GM19240 (cell line): ENCODE measurements around the gene MTHFSD.

Source experiments
- DNase-seq: peaks from one replicate; pipeline ENCODE4 v3.0.0; 2011; ENCODE audit warnings: low spot score; ENCODE audit not compliant: insufficient read length

The MTHFSD gene

GRCh38 chr16:86550281-86550680 is 4.8 kb downstream of the MTHFSD start:
- no peak for DNase-seq

- no peak for DNase-seq
Measured at GRCh38 chr16:86549893-86550190, 5.2 kb downstream of the MTHFSD start.

- no peak for DNase-seq
Measured at GRCh38 chr16:86549076-86549892, 5.8 kb downstream of the MTHFSD start.

GRCh38 chr16:86547286-86547685 is 7.7 kb downstream of the MTHFSD start:
- DNase-seq, result no peak

DNA sequence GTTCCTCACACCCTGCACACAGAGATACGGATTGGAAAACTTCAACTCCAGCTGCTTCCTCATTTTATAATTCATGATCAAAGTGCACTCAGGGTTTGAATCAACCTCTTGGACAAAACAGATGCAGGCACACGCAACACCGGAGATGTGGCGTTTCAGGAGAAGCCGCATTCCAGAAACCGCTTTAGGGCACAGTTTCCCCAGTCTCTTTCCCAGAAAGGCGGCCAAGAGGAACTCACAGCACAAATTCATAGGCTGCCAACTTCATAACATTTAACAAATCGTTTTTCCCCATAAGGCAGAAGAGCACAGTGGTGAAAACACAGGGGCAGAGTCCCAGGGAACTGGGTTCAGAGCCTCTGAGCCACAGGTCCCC is 8.4 kb downstream of the MTHFSD start:
- no peak for DNase-seq

- DNase-seq, result no peak
Measured at GRCh38 chr16:86545954-86546637, 8.9 kb downstream of the MTHFSD start.

GRCh38 chr16:86545481-86545880 is 9.6 kb downstream of the MTHFSD start:
- DNase-seq, result no peak

- DNase-seq, result no peak
Measured at GRCh38 chr16:86542756-86543750, 12.0 kb downstream of the MTHFSD start.

DNA sequence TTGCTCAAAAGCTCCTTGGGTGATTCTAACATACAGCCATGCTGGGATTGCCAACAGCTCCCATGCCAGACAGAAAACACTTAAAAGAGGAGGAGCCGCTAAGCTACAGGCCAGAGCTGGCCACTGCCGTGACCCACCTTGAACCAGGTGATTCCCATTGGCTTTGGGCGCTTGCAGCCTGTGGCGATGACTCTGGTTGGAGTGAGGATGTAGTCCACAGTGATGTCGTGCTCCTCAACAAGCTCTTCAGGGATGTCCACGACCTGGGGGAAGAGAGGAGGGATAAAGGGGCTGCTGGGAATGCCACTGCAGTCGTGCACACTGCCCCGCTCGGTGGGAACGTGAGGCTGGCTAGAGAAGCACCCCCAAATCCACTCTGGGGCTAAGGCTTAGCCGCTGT is 13.5 kb downstream of the MTHFSD start:
- no peak for DNase-seq

DNA sequence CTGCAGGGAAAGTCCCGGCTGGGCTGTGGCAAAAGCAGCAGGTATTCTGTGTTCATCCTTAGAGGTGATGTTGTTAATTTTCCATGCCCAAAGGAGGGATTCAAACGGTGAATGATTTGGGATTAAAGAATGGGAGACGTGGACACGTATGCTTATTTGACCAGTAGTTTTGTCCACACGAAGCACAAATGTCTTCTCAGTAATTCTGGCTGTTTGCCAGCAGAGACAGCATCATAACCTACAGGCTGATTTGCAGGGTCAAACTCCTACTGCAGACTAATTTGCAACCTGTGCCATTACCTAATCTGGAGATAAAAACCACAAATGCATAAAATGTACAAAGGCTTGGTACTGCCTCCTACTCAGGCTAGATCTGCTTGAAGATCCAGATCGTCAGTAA is 14.1 kb downstream of the MTHFSD start:
- DNase-seq, result no peak

DNA sequence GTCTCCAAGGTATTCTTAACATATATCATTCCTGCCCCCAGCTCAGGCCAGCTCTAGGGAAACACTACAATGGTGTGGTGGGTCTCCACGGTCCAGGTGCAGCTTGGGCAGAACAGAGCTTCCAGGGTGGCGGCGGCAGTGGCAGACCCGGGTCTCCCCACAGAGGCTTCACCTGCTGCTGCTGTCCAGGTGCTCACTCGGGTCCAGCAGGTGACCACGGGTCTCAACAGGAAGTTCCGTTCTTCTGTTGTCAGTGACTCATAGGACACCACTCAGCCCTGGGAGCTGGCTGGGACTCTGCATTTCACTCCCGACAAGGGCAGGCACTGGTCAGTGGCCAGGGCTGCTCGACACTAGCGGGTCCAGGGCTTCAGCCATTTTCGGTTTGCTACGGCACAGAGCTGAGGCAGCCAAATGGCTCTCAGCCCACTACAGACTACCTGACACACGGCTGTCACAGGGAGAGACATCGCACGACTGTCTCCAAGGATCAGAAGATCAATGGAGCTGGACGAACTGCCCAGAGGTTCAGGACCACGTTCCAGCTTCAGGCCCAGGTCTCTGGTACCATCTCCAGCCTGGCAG is 16.7 kb downstream of the MTHFSD start:
- DNase-seq, result no peak

DNA sequence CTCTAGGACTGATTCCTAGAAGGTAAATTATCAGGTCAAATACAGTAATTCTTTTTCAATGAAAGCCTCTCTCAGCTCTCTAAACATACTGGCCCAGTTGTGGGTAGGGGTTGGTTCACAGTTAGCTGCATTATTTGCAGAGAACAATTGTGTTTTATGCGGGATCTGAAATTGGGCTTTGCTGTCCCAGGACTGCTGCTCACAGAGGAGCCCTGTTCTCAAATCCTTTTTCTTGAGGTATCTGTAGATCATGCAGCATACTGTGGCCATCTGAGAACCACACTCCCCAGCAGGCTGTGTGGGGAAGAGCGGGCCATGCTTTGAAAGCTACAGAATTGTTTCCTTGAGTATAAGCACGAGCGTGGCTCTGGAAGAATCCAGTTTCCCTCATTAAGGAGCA is 17.5 kb downstream of the MTHFSD start:
- DNase-seq, result no peak

GRCh38 chr16:86536621-86537020 is 18.4 kb downstream of the MTHFSD start:
- no peak for DNase-seq

- no peak for DNase-seq
Measured at GRCh38 chr16:86534779-86535615, 20.0 kb downstream of the MTHFSD start.

- no peak for DNase-seq
Measured at GRCh38 chr16:86533767-86534351, 21.2 kb downstream of the MTHFSD start.

- no peak for DNase-seq
Measured at GRCh38 chr16:86533076-86533475, 22.0 kb downstream of the MTHFSD start.

- DNase-seq, result no peak
Measured at GRCh38 chr16:86532526-86532815, 22.6 kb downstream of the MTHFSD start.

GRCh38 chr16:86531641-86532525 is 23.2 kb downstream of the MTHFSD start:
- no peak for DNase-seq

GRCh38 chr16:86531191-86531545 is 23.9 kb downstream of the MTHFSD start:
- DNase-seq, result no peak
